Left ventricle myocardium inferior (tissue), 1 donor: Measurements from ENCODE around the gene RPL28. TPM values are rescaled to one million over a fixed set of nuclear protein-coding genes. Genes with fewer than 3 reads are reported as not detected.
A peak's percentile ranks its signal among the peaks of the same experiment; 100 is the strongest.

ENCODE experiments used
- DNase-seq: peaks from one replicate; pipeline ENCODE4 v3.0.0-alpha.2; 2020
- H3K27ac ChIP-seq: fragments of 200-600 bp; replicated peaks from 2 replicates; pipeline ENCODE4 v1.8.0; 2021
- H3K27me3 ChIP-seq: fragments of 200-600 bp; 2 replicates; pipeline ENCODE4 v1.8.0; 2021; ENCODE audit warnings: low read depth
- H3K36me3 ChIP-seq: fragments of 200-600 bp; 2 replicates; pipeline ENCODE4 v1.8.0; 2021
- H3K4me1 ChIP-seq: fragments of 200-600 bp; 2 replicates; pipeline ENCODE4 v1.8.0; 2021
- H3K4me3 ChIP-seq: fragments of 200-600 bp; 2 replicates; pipeline ENCODE4 v1.8.0; 2021; ENCODE audit warnings: mild to moderate bottlenecking, moderate library complexity
- H3K9me3 ChIP-seq: fragments of 200-600 bp; replicated peaks from 2 replicates; pipeline ENCODE4 v1.8.0; 2021
- CTCF ChIP-seq: fragments of 200-600 bp; IDR thresholded peaks from 2 replicates; pipeline ENCODE4 v1.8.0; 2021; ENCODE audit warnings: antibody characterized with exemption, mild to moderate bottlenecking, borderline replicate concordance
- intact Hi-C: fragments of 100-400 bp; cut with micrococcal nuclease; formaldehyde crosslinking; loops from one replicate; pipeline ENCODE4 v1.11.0; 2022
- total RNA-seq: library from RNA; stranded (reverse); fragmentation: NEBNext Ultra II Directional; extraction: Animal tissue kit (Norgen Biotek cat#: 25700); gene quantifications from one replicate; pipeline ENCODE4 v1.2.1, GENCODE V29; 2021
- donor health status: DM: no; HTN: yes; CAD: no; lungs with severe emphysema.

The RPL28 gene
- total RNA-seq, 1 donor from 2014 or later = 559 TPM

DNA sequence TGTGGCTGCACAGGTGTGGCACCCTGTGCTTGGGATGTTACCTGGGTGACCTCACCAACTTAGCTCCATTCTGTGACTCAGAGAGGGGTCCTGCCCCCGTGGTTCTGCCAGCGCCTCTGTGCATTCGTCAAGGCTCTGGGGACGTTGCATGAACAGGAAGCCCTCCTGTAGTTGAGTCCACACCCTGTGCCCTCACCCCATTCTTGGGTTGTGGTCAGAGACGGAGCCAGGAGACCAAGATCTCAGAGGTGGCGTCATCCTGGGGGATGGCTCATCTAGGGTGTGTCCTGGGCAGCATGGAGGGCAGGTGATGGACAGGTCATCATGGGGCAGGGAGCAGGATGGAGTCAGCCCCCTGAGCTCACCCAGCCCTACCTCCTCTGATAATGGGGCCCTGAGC, 33.7 kb upstream of the RPL28 start:
- no peak for DNase-seq
- Histone ChIP-seq H3K36me3 (no peaks in the 10 kb centered on the region), H3K4me1 (peaks cover 19% of the 10 kb centered on the region), H3K27ac (no peak overlapping the region), H3K4me3 (no peak overlapping the region), H3K27me3 (peaks cover 73% of the 10 kb centered on the region), H3K9me3 (no peaks in the 10 kb centered on the region)
- intact Hi-C loops = no loop called here
- TF ChIP-seq CTCF = no peak

DNA sequence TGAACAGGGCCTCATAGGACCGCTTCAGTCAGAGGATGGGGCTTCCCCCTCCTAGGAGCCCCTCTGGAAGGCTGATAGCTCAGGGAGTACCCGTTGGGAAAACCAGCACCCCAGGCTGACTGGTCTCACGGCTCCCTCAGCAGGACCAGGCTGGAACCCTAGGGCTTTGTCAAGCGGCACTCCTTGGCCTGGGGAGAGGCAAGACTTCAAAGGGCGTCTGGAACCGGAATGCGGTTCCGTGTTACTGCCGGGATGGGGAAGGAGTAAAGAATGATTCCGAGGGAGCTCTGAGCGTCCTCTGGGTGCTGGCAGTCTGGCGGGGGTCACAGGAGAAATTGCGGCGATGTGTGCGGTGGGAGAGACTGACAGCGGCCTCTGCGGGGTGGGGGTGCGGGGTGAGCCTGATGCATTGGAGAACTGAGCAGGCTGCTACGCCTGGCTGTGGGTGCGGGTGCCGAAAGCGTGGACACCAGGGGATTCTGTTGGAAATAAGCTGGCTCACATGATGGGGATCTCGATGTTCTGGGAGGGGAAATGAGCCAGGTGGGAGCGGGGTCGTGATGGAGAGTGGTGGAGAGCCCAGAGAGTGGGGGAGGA, 33.1 kb upstream of the RPL28 start:
- Histone ChIP-seq H3K36me3 (no peaks in the 10 kb centered on the region), H3K27ac (no peak overlapping the region), H3K27me3 (peaks cover 79% of the 10 kb centered on the region), H3K4me3 (no peak overlapping the region), H3K4me1 (peaks cover 19% of the 10 kb centered on the region), H3K9me3 (no peaks in the 10 kb centered on the region)
- DNase-seq = no peak
- intact Hi-C loops = no loop called here
- no peak for TF ChIP-seq CTCF

DNA sequence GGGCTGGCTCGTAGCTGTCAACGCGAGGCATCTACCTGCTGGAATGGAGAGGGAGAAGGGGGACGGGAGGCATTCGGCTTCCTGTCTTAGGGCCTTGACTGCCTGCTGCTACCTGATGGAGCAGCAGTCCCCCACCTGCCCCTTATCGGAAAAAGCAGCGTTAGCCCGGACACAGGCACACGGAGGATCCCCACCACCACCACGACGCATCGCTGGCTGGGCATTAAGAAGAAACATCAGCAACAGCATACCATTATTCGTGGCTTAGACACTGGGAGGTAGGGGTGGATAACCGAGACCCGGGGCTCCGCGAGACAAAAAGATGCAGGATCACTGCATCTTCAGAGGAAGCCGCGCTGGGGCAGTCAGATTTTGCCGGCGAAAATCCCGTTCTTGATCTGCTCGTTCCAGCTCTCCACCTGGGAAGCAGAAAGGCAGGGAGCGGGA, 32.4 kb upstream of the RPL28 start:
- Histone ChIP-seq H3K9me3 (no peaks in the 10 kb centered on the region), H3K4me3 (peak overlapping the region; percentile 61), H3K36me3 (no peaks in the 10 kb centered on the region), H3K4me1 (peaks cover 19% of the 10 kb centered on the region), H3K27ac (no peak overlapping the region), H3K27me3 (peaks cover 85% of the 10 kb centered on the region)
- intact Hi-C loops = no loop called here
- no peak for DNase-seq
- no peak for TF ChIP-seq CTCF

GRCh38 chr19:55353803-55354697, 31.7 kb upstream of the RPL28 start:
- no peak for TF ChIP-seq CTCF
- intact Hi-C loops = no loop called here
- Histone ChIP-seq H3K36me3 (no peaks in the 10 kb centered on the region), H3K27me3 (peaks cover 91% of the 10 kb centered on the region), H3K4me3 (peak overlapping the region; percentile 61), H3K9me3 (no peaks in the 10 kb centered on the region), H3K4me1 (peaks cover 19% of the 10 kb centered on the region), H3K27ac (no peak overlapping the region)
- DNase-seq = peak; percentile 65

GRCh38 chr19:55354698-55355212, 31.0 kb upstream of the RPL28 start, which contains the start of gene COX6B2:
COX6B2 (minus strand) TSS chr19:55354719; CDS start chr19:55354521, 198 bp downstream.
- peaks cover 97% of the 10 kb centered on the region for H3K27me3 ChIP-seq
- TF ChIP-seq CTCF = no peak
- intact Hi-C loops = no loop called here

More at GRCh38 chr19:55354698-55355212, 31.0 kb upstream of the RPL28 start, which contains the start of gene COX6B2:
- H3K4me3 ChIP-seq = peak within 1 kb of the TSS; percentile 61
- H3K4me1 ChIP-seq = peaks cover 19% of the 10 kb centered on the region
- H3K9me3 ChIP-seq = no peaks in the 10 kb centered on the region
- H3K36me3 ChIP-seq = no peaks in the 10 kb centered on the region
- no peak within 1 kb of the TSS for H3K27ac ChIP-seq
- DNase-seq = no peak
